Muscle layer of duodenum (tissue), 2 donors: ENCODE measurements around the gene EXOC2.

Source experiments
- H3K27ac ChIP-seq: one replicate; pipeline ENCODE4 v1.7.0; 2013; ENCODE audit warnings: mild to moderate bottlenecking, low read length
- H3K27me3 ChIP-seq: one replicate; pipeline ENCODE4 v1.7.0; 2013; ENCODE audit warnings: low read depth, mild to moderate bottlenecking, control low read depth, low read length
- H3K36me3 ChIP-seq, 2 donors: one replicate each; pipeline ENCODE4 v1.7.0; 2013; ENCODE audit warnings: low read length in 2 of 2, control low read depth in 1 of 2, mild to moderate bottlenecking in 1 of 2; ENCODE audit not compliant: insufficient read depth in 2 of 2, control insufficient read depth in 1 of 2
- H3K4me1 ChIP-seq, 2 donors: one replicate each; pipeline ENCODE4 v1.7.0; 2013; ENCODE audit warnings: low read length in 2 of 2, mild to moderate bottlenecking in 2 of 2, control low read depth in 1 of 2, moderate library complexity in 1 of 2; ENCODE audit not compliant: insufficient read depth in 2 of 2, control insufficient read depth in 1 of 2
- H3K4me3 ChIP-seq, 2 donors: one replicate each; pipeline ENCODE4 v1.7.0; 2013; ENCODE audit warnings: low read length in 2 of 2, low read depth in 1 of 2, mild to moderate bottlenecking in 1 of 2
- H3K9me3 ChIP-seq, 2 donors: one replicate each; pipeline ENCODE4 v1.7.0; 2013; ENCODE audit warnings: low read length in 2 of 2, control low read depth in 1 of 2, mild to moderate bottlenecking in 1 of 2; ENCODE audit not compliant: control insufficient read depth in 1 of 2
- donor health status: healthy.

EXOC2 gene

DNA sequence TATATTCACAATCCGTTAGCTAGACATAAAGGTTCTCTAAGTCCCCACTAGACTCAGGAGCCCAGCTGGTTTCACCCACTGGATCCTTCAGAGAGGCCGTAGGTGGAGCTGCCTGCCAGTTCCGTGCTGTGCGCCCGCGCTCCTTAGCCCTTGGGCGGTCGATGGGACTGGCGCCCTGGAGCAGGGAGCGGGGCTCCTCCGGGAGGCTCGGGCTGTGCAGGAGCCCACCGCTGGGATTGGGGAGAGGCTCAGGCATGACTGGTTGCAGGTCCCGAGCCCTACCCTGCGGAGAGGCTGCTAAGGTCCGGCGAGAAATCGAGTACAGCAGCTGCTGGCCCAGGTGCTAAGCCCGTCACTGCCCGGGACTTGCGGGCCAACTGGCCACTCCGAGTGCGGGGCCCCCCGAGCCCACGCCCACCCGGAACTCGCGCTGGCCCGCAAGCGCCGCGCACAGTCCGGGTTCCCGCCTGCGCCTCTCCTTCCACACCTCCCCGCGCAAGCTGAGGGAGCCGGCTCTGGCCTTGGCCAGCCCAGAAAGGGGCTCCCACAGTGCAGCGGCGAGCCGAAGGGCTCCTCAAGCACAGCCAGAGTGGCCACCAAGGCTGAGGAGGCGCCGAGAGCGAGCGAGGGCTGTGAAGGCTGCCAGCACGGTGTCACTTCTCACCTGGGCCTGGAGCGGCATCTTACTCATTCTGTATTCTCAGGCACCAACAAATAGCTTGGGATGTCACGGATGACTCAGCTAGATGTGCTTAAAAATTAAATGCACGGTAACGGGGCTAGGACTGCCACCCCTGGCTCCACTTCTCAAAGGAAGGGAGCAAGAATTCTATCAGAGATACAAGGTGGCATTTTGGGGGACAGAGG lies 257.3 kb downstream of the EXOC2 start:
- H3K27ac ChIP-seq: no peak overlapping the region
- no peaks in the 10 kb centered on the region for H3K36me3 ChIP-seq
- H3K27me3 ChIP-seq: no peaks in the 10 kb centered on the region
- no peaks in the 10 kb centered on the region for H3K9me3 ChIP-seq
- H3K4me1 ChIP-seq: no peaks in the 10 kb centered on the region
- no peak overlapping the region for H3K4me3 ChIP-seq
